ENCODE data around the gene EPHX1. TPM values are rescaled to one million over a fixed set of nuclear protein-coding genes. Genes with fewer than 3 reads are reported as not detected.

Gene EPHX1
- polyA plus RNA-seq, 1 donor, result 51.2 TPM

- Histone ChIP-seq H3K4me3 (ENCODE audit: low read length) (no peak overlapping the region), H3K4me1 (ENCODE audit: control insufficient read depth, insufficient read depth, low read length) (peaks cover 33% of the 10 kb centered on the region), H3K9me3 (ENCODE audit: control insufficient read depth, low read depth, low read length) (no peaks in the 10 kb centered on the region), H3K36me3 (ENCODE audit: control insufficient read depth, insufficient read depth, low read length) (peaks cover 72% of the 10 kb centered on the region), H3K27me3 (ENCODE audit: control insufficient read depth, insufficient read depth, low read length) (no peaks in the 10 kb centered on the region), H3K27ac (ENCODE audit: low read length) (no peak overlapping the region)
- no CpG with 5 or more reads among the region's 10 CpGs for WGBS (ENCODE audit: insufficient coverage, low lambda C conversion rate)
- DNase-seq, result no peak
Observed at GRCh38 chr1:225873281-225873850, 63.4 kb downstream of the EPHX1 start.

- 100% methylated on average over 2 of the region's 11 CpGs for WGBS (ENCODE audit: insufficient coverage, low lambda C conversion rate)
- Histone ChIP-seq H3K27me3 (ENCODE audit: control insufficient read depth, insufficient read depth, low read length) (no peaks in the 10 kb centered on the region), H3K27ac (ENCODE audit: low read length) (no peak overlapping the region), H3K4me3 (ENCODE audit: low read length) (no peak overlapping the region), H3K4me1 (ENCODE audit: control insufficient read depth, insufficient read depth, low read length) (peaks cover 44% of the 10 kb centered on the region), H3K36me3 (ENCODE audit: control insufficient read depth, insufficient read depth, low read length) (peaks cover 62% of the 10 kb centered on the region), H3K9me3 (ENCODE audit: control insufficient read depth, low read depth, low read length) (no peaks in the 10 kb centered on the region)
- DNase-seq, result no peak
Observed at GRCh38 chr1:225874431-225874830, 64.5 kb downstream of the EPHX1 start.

GRCh38 chr1:225875044-225875815, 65.3 kb downstream of the EPHX1 start:
- no CpG with 5 or more reads among the region's 12 CpGs for WGBS (ENCODE audit: insufficient coverage, low lambda C conversion rate)
- Histone ChIP-seq H3K9me3 (ENCODE audit: control insufficient read depth, low read depth, low read length) (no peaks in the 10 kb centered on the region), H3K27ac (ENCODE audit: low read length) (peak overlapping the region; percentile 89), H3K27me3 (ENCODE audit: control insufficient read depth, insufficient read depth, low read length) (no peaks in the 10 kb centered on the region), H3K36me3 (ENCODE audit: control insufficient read depth, insufficient read depth, low read length) (peaks cover 58% of the 10 kb centered on the region), H3K4me1 (ENCODE audit: control insufficient read depth, insufficient read depth, low read length) (peaks cover 50% of the 10 kb centered on the region), H3K4me3 (ENCODE audit: low read length) (no peak overlapping the region)
- peak; percentile 76 to 87 for DNase-seq

GRCh38 chr1:225876900-225877510, 67.1 kb downstream of the EPHX1 start:
- DNase-seq, result no peak
- peaks cover 41% of the 10 kb centered on the region for H3K36me3 ChIP-seq (ENCODE audit: control insufficient read depth, insufficient read depth, low read length)
- no CpG with 5 or more reads among the region's 12 CpGs for WGBS (ENCODE audit: insufficient coverage, low lambda C conversion rate)
- H3K27me3 ChIP-seq (ENCODE audit: control insufficient read depth, insufficient read depth, low read length), result no peaks in the 10 kb centered on the region
- no peaks in the 10 kb centered on the region for H3K9me3 ChIP-seq (ENCODE audit: control insufficient read depth, low read depth, low read length)
- no peak overlapping the region for H3K27ac ChIP-seq (ENCODE audit: low read length)
- no peak overlapping the region for H3K4me3 ChIP-seq (ENCODE audit: low read length)
- H3K4me1 ChIP-seq (ENCODE audit: control insufficient read depth, insufficient read depth, low read length), result peaks cover 63% of the 10 kb centered on the region

- H3K27me3 ChIP-seq (ENCODE audit: control insufficient read depth, insufficient read depth, low read length), result no peaks in the 10 kb centered on the region
- DNase-seq, result peak in 1 of 2 donors; percentile 58
- no peaks in the 10 kb centered on the region for H3K9me3 ChIP-seq (ENCODE audit: control insufficient read depth, low read depth, low read length)
- peaks cover 39% of the 10 kb centered on the region for H3K36me3 ChIP-seq (ENCODE audit: control insufficient read depth, insufficient read depth, low read length)
- H3K4me3 ChIP-seq (ENCODE audit: low read length), result no peak overlapping the region
- H3K27ac ChIP-seq (ENCODE audit: low read length), result peak overlapping the region; percentile 95
- no CpG with 5 or more reads among the region's 10 CpGs for WGBS (ENCODE audit: insufficient coverage, low lambda C conversion rate)
- H3K4me1 ChIP-seq (ENCODE audit: control insufficient read depth, insufficient read depth, low read length), result peaks cover 63% of the 10 kb centered on the region
Observed at GRCh38 chr1:225877580-225877979, 67.7 kb downstream of the EPHX1 start.

GRCh38 chr1:225878282-225878681, 68.4 kb downstream of the EPHX1 start:
- H3K4me1 ChIP-seq (ENCODE audit: control insufficient read depth, insufficient read depth, low read length), result peaks cover 63% of the 10 kb centered on the region
- H3K36me3 ChIP-seq (ENCODE audit: control insufficient read depth, insufficient read depth, low read length), result peaks cover 34% of the 10 kb centered on the region
- peak in 1 of 2 donors; percentile 40 for DNase-seq
- no peaks in the 10 kb centered on the region for H3K27me3 ChIP-seq (ENCODE audit: control insufficient read depth, insufficient read depth, low read length)
- no peaks in the 10 kb centered on the region for H3K9me3 ChIP-seq (ENCODE audit: control insufficient read depth, low read depth, low read length)
- no peak overlapping the region for H3K4me3 ChIP-seq (ENCODE audit: low read length)
- no CpG with 5 or more reads among the region's 4 CpGs for WGBS (ENCODE audit: insufficient coverage, low lambda C conversion rate)
- H3K27ac ChIP-seq (ENCODE audit: low read length), result peak overlapping the region; percentile 95

- no CpG with 5 or more reads among the region's 8 CpGs for WGBS (ENCODE audit: insufficient coverage, low lambda C conversion rate)
- H3K36me3 ChIP-seq (ENCODE audit: control insufficient read depth, insufficient read depth, low read length), result peaks cover 20% of the 10 kb centered on the region
- peak overlapping the region; percentile 94 for H3K4me3 ChIP-seq (ENCODE audit: low read length)
Observed at GRCh38 chr1:225879521-225880221, 69.7 kb downstream of the EPHX1 start.

GRCh38 chr1:225880222-225880588, 70.3 kb downstream of the EPHX1 start:
- H3K9me3 ChIP-seq (ENCODE audit: control insufficient read depth, low read depth, low read length), result no peaks in the 10 kb centered on the region
- DNase-seq, result no peak
- peak overlapping the region; percentile 95 for H3K27ac ChIP-seq (ENCODE audit: low read length)
- no peaks in the 10 kb centered on the region for H3K27me3 ChIP-seq (ENCODE audit: control insufficient read depth, insufficient read depth, low read length)
- H3K4me1 ChIP-seq (ENCODE audit: control insufficient read depth, insufficient read depth, low read length), result peaks cover 63% of the 10 kb centered on the region
- WGBS (ENCODE audit: insufficient coverage, low lambda C conversion rate), result no CpG with 5 or more reads among the region's 2 CpGs
- peaks cover 15% of the 10 kb centered on the region for H3K36me3 ChIP-seq (ENCODE audit: control insufficient read depth, insufficient read depth, low read length)
- H3K4me3 ChIP-seq (ENCODE audit: low read length), result peak overlapping the region; percentile 94

More at GRCh38 chr1:225879521-225880221, 69.7 kb downstream of the EPHX1 start:
- H3K4me1 ChIP-seq (ENCODE audit: control insufficient read depth, insufficient read depth, low read length), result peaks cover 68% of the 10 kb centered on the region
- peak; percentile 80 to 90 for DNase-seq
- H3K9me3 ChIP-seq (ENCODE audit: control insufficient read depth, low read depth, low read length), result no peaks in the 10 kb centered on the region
- peak overlapping the region; percentile 95 for H3K27ac ChIP-seq (ENCODE audit: low read length)
- H3K27me3 ChIP-seq (ENCODE audit: control insufficient read depth, insufficient read depth, low read length), result no peaks in the 10 kb centered on the region

GRCh38 chr1:225880636-225881035, 70.7 kb downstream of the EPHX1 start:
- H3K4me3 ChIP-seq (ENCODE audit: low read length), result peak overlapping the region; percentile 94
- no peaks in the 10 kb centered on the region for H3K9me3 ChIP-seq (ENCODE audit: control insufficient read depth, low read depth, low read length)
- DNase-seq, result peak in 1 of 2 donors; percentile 74
- peaks cover 60% of the 10 kb centered on the region for H3K4me1 ChIP-seq (ENCODE audit: control insufficient read depth, insufficient read depth, low read length)
- no CpG with 5 or more reads among the region's 5 CpGs for WGBS (ENCODE audit: insufficient coverage, low lambda C conversion rate)
- H3K27me3 ChIP-seq (ENCODE audit: control insufficient read depth, insufficient read depth, low read length), result no peaks in the 10 kb centered on the region
- peak overlapping the region; percentile 95 for H3K27ac ChIP-seq (ENCODE audit: low read length)
- H3K36me3 ChIP-seq (ENCODE audit: control insufficient read depth, insufficient read depth, low read length), result peaks cover 15% of the 10 kb centered on the region

Data from large intestine (tissue), 3 donors.